ENCODE measurements around the gene B4GALNT1.
A peak's percentile ranks its signal among the peaks of the same experiment; 100 is the strongest.
"Not testable (repeated sequence)": the region's sequence is repeated elsewhere in the genome, so short reads cannot be mapped to it uniquely, and the experiment has no call there.

B4GALNT1 gene

GRCh38 chr12:57640175-57641042 lies 7.4 kb upstream of the B4GALNT1 start:
- no peak for DNase-seq
- in situ Hi-C loops (cut with MboI; ENCODE audit: low pct_unique_long_range_greater_than_20kb, low sequenced_read_pairs) = no loop called here

DNA sequence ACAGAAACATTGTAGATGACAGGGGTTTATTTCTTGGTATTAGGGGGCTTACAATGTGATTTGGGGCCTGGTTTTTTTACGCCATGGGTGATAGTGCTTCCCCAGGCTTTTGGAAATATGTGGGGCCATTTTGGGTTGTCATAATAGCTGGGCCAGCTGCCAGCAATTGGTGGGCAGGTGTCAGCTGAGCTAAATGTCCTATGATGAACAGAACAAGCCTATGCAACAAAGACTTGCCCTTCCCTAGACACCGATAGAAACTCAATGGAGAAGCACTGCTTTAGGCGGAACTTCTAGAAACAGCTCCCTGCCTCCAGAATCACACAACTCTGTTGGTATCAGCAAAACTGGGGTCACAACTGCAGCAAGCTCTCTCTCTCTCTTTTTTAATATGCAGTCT lies 5.1 kb upstream of the B4GALNT1 start:
- in situ Hi-C loops (cut with MboI; ENCODE audit: low pct_unique_long_range_greater_than_20kb, low sequenced_read_pairs) = no loop called here
- DNase-seq = no peak

GRCh38 chr12:57637364-57637763 lies 4.4 kb upstream of the B4GALNT1 start:
- peak; percentile 28 for DNase-seq
- in situ Hi-C loops (cut with MboI; ENCODE audit: low pct_unique_long_range_greater_than_20kb, low sequenced_read_pairs) = no loop called here

- in situ Hi-C loops (cut with MboI; ENCODE audit: low pct_unique_long_range_greater_than_20kb, low sequenced_read_pairs) = not testable (repeated sequence)
Measured at GRCh38 chr12:57636731-57637130, 3.7 kb upstream of the B4GALNT1 start.

GRCh38 chr12:57632073-57632957 lies 686 bp downstream of the B4GALNT1 start:
- in situ Hi-C loops (cut with MboI; ENCODE audit: low pct_unique_long_range_greater_than_20kb, low sequenced_read_pairs) = no loop called here

More at GRCh38 chr12:57636731-57637130, 3.7 kb upstream of the B4GALNT1 start:
- DNase-seq = not testable (repeated sequence)

GRCh38 chr12:57631566-57632072 lies 1.4 kb downstream of the B4GALNT1 start:
- DNase-seq = no peak
- in situ Hi-C loops (cut with MboI; ENCODE audit: low pct_unique_long_range_greater_than_20kb, low sequenced_read_pairs) = no loop called here

More at GRCh38 chr12:57632073-57632957, 686 bp downstream of the B4GALNT1 start:
- DNase-seq = peak; percentile 21

DNA sequence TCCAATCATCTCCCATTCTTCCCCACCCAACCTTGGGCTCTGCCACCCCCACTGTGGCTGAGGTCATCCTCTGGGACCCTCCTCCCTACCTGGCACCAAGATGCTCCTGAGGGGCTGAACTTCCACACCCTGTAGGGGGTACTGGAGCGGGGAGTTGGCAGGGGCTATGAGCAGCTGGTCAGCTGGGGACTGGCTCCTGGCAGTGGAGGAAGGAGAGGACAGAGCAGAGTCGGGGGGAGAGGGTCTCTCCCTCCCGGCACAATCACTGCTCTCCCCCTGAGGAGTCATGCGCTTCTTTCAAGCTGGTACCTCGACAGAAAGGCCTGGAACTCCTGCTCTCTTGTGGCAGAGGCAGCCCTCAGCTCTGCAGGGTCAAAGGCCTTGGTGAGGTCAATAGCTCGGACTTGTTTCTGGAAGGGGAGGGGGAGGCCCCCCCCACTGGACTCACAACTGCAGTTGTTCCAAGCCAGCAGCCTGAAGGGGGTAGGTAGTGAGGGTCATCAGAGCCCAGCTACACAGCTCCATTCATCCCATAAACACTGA lies 2.0 kb downstream of the B4GALNT1 start:
- in situ Hi-C loops (cut with MboI; ENCODE audit: low pct_unique_long_range_greater_than_20kb, low sequenced_read_pairs) = no loop called here
- no peak for DNase-seq

- no peak for DNase-seq
- in situ Hi-C loops (cut with MboI; ENCODE audit: low pct_unique_long_range_greater_than_20kb, low sequenced_read_pairs) = no loop called here
Measured at GRCh38 chr12:57629897-57630471, 3.0 kb downstream of the B4GALNT1 start.

DNA sequence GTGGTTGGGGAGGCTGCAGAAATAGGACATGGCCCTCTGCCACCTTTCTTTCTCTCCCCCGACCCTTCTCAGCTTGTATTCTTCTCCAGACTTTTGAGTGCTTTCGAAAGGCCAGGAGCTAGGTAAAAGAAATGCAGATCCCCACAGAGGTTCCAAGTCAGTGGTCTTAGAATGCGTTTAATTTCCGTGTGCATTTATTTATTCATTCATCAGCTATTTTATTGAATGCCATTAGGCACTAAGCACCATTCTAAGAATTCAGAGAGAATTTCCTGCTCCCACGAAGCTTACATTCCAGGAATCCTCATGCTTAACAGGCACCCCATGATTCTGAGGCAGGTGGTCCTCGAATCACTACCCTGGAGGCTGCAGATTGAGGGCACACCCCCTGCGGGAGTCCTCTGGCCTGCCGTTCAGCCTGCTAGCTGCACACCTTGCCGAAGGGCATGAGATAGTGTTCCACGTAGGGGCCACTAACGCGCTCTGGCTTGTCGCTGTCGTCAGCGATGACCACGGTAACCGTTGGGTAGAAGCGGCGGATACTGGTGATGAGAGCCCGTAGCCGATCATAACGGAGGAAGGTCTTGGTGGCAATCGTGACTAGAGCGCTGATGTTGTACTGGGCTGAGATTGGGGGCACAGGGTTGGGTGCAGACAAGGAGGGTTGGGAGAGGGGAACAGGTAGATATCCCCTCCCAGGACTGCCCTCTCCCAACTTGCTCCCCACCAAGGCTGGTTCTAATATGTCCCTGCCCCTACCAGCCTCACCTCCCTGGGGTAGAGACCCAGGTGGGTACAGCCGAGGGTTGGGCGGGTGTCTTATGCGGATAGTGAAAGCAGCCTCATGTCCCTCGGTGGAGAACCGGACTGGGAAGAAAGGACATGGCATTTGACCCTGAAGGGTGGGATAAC lies 4.5 kb downstream of the B4GALNT1 start:
- DNase-seq = no peak
- in situ Hi-C loops (cut with MboI; ENCODE audit: low pct_unique_long_range_greater_than_20kb, low sequenced_read_pairs) = no loop called here

GRCh38 chr12:57627501-57628279 lies 5.3 kb downstream of the B4GALNT1 start:
- in situ Hi-C loops (cut with MboI; ENCODE audit: low pct_unique_long_range_greater_than_20kb, low sequenced_read_pairs) = no loop called here
- no peak for DNase-seq

DNA sequence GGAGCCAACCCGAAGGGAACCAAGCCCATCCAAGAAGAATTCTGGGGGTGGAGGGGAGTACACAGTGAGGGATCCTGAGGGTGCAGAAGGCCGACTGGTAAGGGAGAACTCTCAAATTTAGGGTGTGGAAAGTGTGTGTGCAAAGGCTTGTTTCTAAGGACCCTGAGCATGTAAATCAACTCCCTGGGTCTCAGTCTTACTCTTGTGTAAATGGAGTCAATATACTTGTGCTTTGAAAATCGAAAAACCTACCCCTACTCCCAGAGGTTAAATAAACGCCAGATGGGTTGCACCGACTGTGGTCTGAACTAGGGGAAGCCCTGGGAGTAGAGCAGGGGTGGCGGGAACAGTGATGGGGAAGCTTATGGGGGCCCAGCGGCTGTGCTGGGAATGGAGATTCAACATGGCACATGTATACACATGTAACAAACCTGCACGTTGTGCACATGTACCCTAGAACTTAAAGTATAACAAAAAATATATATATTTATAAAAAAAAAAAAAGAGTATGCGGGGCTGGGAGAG lies 6.0 kb downstream of the B4GALNT1 start:
- in situ Hi-C loops (cut with MboI; ENCODE audit: low pct_unique_long_range_greater_than_20kb, low sequenced_read_pairs) = no loop called here
- no peak for DNase-seq

GRCh38 chr12:57626111-57626920 lies 6.7 kb downstream of the B4GALNT1 start:
- DNase-seq = no peak
- in situ Hi-C loops (cut with MboI; ENCODE audit: low pct_unique_long_range_greater_than_20kb, low sequenced_read_pairs) = no loop called here

- in situ Hi-C loops (cut with MboI; ENCODE audit: low pct_unique_long_range_greater_than_20kb, low sequenced_read_pairs) = no loop called here
- DNase-seq = no peak
Measured at GRCh38 chr12:57625261-57626032, 7.6 kb downstream of the B4GALNT1 start.

DNA sequence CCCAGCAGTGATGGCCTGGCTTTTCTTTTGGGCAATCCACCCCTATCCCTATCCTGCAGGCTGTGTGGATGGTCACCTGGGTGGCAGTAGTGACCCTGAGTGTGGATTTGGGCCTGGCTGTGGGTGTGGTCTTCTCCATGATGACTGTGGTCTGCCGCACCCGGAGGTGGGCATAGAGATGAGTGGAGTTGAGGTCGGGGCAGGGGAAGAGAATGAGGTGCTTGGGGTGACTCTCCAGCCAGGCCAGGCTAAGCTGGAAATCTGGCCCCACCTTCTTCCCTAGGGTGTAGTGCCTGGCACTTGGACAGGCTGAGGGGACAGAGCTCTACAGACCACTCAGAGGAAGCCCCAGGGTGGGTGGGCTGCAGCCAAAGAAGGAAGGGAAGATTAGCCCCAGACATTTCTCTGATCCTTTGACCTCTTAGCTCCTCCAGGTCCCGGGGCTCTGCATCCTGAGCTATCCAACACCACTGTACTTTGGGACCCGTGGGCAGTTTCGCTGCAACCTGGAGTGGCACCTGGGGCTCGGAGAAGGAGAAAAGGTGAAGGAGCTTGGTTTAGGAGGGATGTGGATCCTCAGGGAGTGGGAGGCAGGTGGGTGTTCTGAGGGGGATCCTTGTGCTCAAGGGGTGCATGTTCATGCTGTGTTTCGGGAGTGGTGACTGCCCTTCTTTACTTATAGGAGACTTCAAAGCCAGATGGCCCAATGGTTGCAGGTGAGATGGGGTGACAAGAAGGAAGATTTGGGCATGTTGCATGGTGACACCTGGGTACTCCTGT lies 8.4 kb downstream of the B4GALNT1 start:
- no peak for DNase-seq
- in situ Hi-C loops (cut with MboI; ENCODE audit: low pct_unique_long_range_greater_than_20kb, low sequenced_read_pairs) = no loop called here

- in situ Hi-C loops (cut with MboI; ENCODE audit: low pct_unique_long_range_greater_than_20kb, low sequenced_read_pairs) = no loop called here
- DNase-seq = no peak
Measured at GRCh38 chr12:57623811-57624390, 9.1 kb downstream of the B4GALNT1 start.

All from KBM-7 (cell line).